ENCODE measurements around the gene LRRC36. TPM values are rescaled to one million over a fixed set of nuclear protein-coding genes. Genes with fewer than 3 reads are reported as not detected.

LRRC36 gene
- total and polyA plus RNA-seq, 10 donors = 0.46 to 2.3 (median 0.74) TPM; not detected in 3

- H3K9me3 ChIP-seq = no peaks in the 10 kb centered on the region
- DNase-seq = no peak
- no peak overlapping the region for H3K4me3 ChIP-seq
- H3K27ac ChIP-seq = no peak overlapping the region
- H3K27me3 ChIP-seq (replicated peaks in 1 of 7) = peaks cover 0 to 48% (median 14%) of the 10 kb centered on the region in 7 donors
- intact Hi-C loops (cut with DNase I; ENCODE audit: low total_unique reads) = loop anchor here (5.0 kb wide), 1 partner anchor 37 kb away; no protein-coding TSS in a partner anchor
- peaks cover 13 to 30% (median 25%) of the 10 kb centered on the region in 6 donors for H3K4me1 ChIP-seq
- TF ChIP-seq POLR2AphosphoS5 (IDR thresholded peaks at IDR 0.05) (no peak), POLR2A (IDR thresholded peaks at IDR 0.05) (no peak), CTCF (IDR thresholded peaks at IDR 0.05 in 8 of 11, conservative IDR thresholded peaks at IDR 0.05 in 3 of 11) (no peak)
- 83 to 95% (median 90%) methylated on average over 4 of the region's 4 CpGs for WGBS, 5 donors
- H3K36me3 ChIP-seq = no peaks in the 10 kb centered on the region
Measured at GRCh38 chr16:67425580-67425979, 99.0 kb downstream of the LRRC36 start.

DNA sequence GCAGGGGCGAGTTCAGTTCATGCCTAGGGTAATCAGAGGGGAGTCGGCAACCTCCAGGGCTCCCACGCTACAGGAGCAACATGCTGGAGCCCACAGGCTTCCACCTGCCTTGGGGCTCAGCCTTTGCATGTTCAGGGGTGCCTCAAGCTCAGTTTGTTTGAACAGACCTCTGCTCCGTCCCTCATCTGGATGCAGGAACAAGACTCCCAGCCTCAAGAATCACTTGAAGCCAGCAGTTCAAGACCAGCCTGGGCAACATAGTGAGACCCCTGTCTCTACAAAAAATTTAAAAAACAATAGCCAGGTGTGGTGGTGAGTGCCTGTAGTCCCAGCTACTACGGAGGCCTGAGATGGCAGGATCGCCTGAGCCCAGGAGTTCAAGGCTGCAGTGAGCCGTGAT, 99.4 kb downstream of the LRRC36 start:
- Histone ChIP-seq H3K9me3 (no peaks in the 10 kb centered on the region), H3K36me3 (no peaks in the 10 kb centered on the region), H3K27ac (no peak overlapping the region), H3K4me1 (peaks cover 13 to 33% (median 29%) of the 10 kb centered on the region in 6 donors), H3K4me3 (no peak overlapping the region), H3K27me3 (replicated peaks in 1 of 7) (peaks cover 0 to 53% (median 16%) of the 10 kb centered on the region in 7 donors)
- no peak for TF ChIP-seq POLR2AphosphoS5 (IDR thresholded peaks at IDR 0.05)
- TF ChIP-seq CTCF (IDR thresholded peaks at IDR 0.05 in 8 of 11, conservative IDR thresholded peaks at IDR 0.05 in 3 of 11) = no peak
- no peak for TF ChIP-seq POLR2A (IDR thresholded peaks at IDR 0.05)
- intact Hi-C loops (cut with DNase I; ENCODE audit: low total_unique reads) = loop anchor here (5.0 kb wide), 1 partner anchor 36 kb away; no protein-coding TSS in a partner anchor
- 85 to 94% (median 88%) methylated on average over 5 to 7 of the region's 7 CpGs for WGBS, 5 donors
- DNase-seq = no peak

- Histone ChIP-seq H3K36me3 (no peaks in the 10 kb centered on the region), H3K9me3 (no peaks in the 10 kb centered on the region), H3K4me3 (no peak overlapping the region), H3K27me3 (replicated peaks in 1 of 7) (peaks cover 0 to 62% (median 16%) of the 10 kb centered on the region in 7 donors), H3K27ac (no peak overlapping the region), H3K4me1 (peaks cover 18 to 41% (median 36%) of the 10 kb centered on the region in 6 donors)
- 72 to 94% (median 74%) methylated on average over 7 of the region's 7 CpGs for whole genome bisulfite sequencing, 5 donors
- intact Hi-C loops (cut with DNase I; ENCODE audit: low total_unique reads) = loop anchor here (5.0 kb wide), 1 partner anchor 35 kb away; no protein-coding TSS in a partner anchor
- DNase-seq = no peak
- TF ChIP-seq POLR2AphosphoS5 (IDR thresholded peaks at IDR 0.05) = no peak
- no peak for TF ChIP-seq CTCF (IDR thresholded peaks at IDR 0.05 in 8 of 11, conservative IDR thresholded peaks at IDR 0.05 in 3 of 11)
- no peak for TF ChIP-seq POLR2A (IDR thresholded peaks at IDR 0.05)
Measured at GRCh38 chr16:67426950-67427349, 100.3 kb downstream of the LRRC36 start.

GRCh38 chr16:67428146-67428731, 101.6 kb downstream of the LRRC36 start:
- H3K27ac ChIP-seq = no peak overlapping the region
- no peaks in the 10 kb centered on the region for H3K9me3 ChIP-seq
- peaks cover 28 to 54% (median 47%) of the 10 kb centered on the region in 6 donors for H3K4me1 ChIP-seq
- WGBS, 5 donors = 20 to 49% (median 24%) methylated on average over 3 to 11 of the region's 11 CpGs
- peaks cover 0 to 66% (median 16%) of the 10 kb centered on the region in 7 donors for H3K27me3 ChIP-seq (replicated peaks in 1 of 7)
- TF ChIP-seq POLR2A (IDR thresholded peaks at IDR 0.05) (no peak), POLR2AphosphoS5 (IDR thresholded peaks at IDR 0.05) (peak; percentile 26 to 46 (median 27)), CTCF (IDR thresholded peaks at IDR 0.05 in 8 of 11, conservative IDR thresholded peaks at IDR 0.05 in 3 of 11) (peak; percentile 59 to 88 (median 84))
- H3K4me3 ChIP-seq = no peak overlapping the region
- intact Hi-C loops (cut with DNase I; ENCODE audit: low total_unique reads) = loop anchor here (5.0 kb wide), 1 partner anchor 34 kb away; no protein-coding TSS in a partner anchor
- peak; percentile 89 for DNase-seq
- no peaks in the 10 kb centered on the region for H3K36me3 ChIP-seq
